Fibroblast of upper back skin (primary cell): ENCODE measurements around the gene ZCCHC14.
"Not testable (repeated sequence)": the region's sequence is repeated elsewhere in the genome, so short reads cannot be mapped to it uniquely, and the experiment has no call there.

Experiments
- DNase-seq: peaks from one replicate; pipeline ENCODE4 v3.0.0-alpha.2; 2013

Gene ZCCHC14

DNA sequence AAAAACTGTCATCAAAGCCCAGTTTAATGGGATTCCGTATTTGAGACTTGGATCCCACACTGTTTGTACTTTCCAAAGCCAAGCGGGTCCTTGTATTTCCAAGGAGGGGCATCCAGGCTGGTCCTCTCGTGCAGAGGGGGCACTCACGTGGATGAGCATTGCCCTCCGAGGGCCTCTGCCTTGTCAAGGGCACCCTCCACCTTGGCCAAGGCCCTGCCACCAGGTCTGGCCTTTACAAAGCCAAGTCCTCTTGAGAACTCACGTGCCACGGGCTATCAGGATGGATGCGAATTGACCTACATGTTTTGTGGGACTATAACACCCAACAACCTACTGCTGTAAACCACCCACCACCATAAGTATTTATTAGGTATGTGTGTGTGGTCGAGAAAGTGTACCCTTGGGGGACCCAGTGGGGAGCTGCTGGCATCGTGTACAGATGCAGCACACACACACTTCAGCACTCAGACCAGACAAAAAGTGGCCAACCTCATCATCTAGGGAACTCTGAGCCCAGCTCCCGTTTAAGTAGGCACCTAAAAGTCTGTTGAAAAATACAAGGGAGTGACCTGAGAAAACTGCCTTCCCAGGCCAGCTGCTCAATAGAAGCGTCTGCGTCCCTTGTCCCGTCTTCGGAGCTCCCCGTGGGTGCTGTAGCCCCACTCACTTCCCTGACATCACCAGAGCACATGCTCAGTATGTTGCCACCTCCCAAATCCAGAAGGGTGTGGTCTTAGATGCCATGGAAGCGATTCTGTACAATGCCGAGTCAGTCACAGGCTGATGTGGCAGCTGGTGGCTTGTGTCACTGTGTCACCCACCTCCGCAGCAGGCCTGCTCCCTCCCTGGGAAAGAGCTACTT, 87.8 kb downstream of the ZCCHC14 start:
- DNase-seq: no peak

DNA sequence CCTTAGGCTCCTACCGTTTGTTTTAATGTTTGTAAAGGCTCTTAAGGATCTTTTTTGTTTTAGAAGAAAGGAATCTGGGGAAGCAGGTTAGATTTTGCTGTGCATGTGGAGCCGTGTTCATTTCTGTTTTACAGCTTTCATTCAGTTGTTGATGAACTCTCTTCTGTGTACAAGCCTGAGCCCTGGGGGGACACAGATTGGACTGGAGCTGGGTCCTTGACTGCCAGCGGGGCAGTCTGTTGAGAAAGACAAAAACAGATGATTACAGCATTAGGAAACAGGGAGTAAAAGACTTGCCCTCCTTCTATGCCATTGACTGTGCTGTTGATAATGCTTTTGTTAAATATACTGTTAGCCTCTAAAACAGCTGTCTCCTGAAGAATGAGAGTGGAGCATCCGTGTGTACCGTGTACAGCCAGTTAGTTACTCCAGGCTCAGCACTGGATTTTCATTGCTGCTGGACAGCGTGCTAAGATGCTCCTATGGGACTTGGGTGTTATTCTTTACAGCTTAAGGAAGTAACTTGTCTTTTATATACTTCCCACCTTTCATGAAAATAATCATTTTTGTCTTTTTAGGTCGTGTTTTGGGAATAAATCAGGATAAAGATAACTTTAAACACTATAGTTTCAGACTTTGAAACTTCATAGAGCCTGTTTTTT, 97.5 kb downstream of the ZCCHC14 start:
- DNase-seq: no peak

- no peak for DNase-seq
Observed at GRCh38 chr16:87393680-87394055, 99.2 kb downstream of the ZCCHC14 start.

- peak; percentile 39 for DNase-seq
Observed at GRCh38 chr16:87392821-87393679, 99.8 kb downstream of the ZCCHC14 start.

- peak; percentile 96 for DNase-seq
Observed at GRCh38 chr16:87391950-87392820, 100.6 kb downstream of the ZCCHC14 start, which contains the start of gene MAP1LC3B. MAP1LC3B (plus strand) TSS chr16:87392336; CDS start chr16:87392428, 92 bp downstream.

DNA sequence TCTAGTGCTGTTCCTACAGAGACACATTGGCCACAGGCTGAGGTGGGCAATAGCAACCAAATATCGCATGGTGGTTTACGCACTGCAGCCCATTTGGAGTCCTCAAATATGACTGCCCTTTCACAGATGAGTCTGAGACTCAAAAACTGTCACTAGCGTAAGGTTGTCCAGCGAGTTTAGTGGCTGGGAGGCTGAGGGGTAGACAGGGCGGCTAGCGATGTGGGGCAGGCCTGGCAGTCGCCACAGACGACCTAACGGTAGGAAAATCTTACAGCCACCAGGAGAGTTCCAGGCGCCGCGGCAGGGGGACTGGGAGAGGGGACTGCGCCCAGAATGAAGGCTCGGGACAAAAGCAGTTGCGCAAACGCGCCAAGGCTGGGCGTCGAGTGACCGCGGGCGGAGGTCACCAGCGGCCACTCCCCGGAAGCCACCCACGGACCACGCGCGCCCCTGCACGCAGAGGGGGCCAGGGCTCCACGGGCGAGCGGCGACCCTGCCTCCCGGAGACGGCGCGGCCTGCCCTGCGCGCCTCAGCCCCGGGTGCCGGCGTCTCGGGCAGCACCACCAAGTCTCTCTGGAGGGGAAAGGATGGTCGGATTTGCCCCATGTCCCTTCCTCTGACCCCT, 101.4 kb downstream of the ZCCHC14 start:
- no peak for DNase-seq

GRCh38 chr16:87390641-87391323, 102.0 kb downstream of the ZCCHC14 start:
- DNase-seq: no peak

DNA sequence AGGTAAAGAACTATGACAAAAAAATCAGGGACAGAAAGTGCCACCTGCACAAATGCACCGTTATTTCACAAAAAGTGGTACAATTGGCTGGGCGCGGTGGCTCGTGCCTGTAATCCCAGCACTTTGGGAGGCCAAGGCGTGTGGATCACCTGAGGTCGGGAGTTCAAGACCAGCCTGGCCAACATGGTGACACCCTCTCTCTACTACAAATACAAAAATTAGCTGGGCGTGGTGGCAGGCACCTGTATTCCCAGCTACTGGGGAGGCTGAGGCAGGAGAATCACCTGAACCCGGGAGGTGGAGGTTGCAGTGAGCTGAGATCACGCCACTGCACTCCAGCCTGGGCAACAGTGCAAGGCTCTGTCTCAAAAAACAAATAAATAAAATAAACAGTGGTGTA, 102.9 kb downstream of the ZCCHC14 start:
- not testable (repeated sequence) for DNase-seq

- DNase-seq: no peak
Observed at GRCh38 chr16:87389245-87389644, 103.6 kb downstream of the ZCCHC14 start.

DNA sequence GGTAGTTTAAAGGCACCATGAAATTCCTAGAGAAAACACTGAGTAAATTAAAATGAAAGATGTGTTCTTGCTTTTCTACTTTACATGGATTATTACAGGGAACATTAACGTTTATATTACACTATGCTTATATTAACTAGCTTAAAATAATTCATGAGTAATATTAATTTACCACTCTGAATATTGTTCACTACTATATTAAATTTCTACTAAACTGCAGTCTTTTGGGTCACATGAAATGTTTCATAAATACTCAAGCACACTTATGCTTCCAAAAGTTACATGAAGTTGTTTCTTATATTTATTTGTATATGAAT, 104.0 kb downstream of the ZCCHC14 start:
- DNase-seq: no peak

DNA sequence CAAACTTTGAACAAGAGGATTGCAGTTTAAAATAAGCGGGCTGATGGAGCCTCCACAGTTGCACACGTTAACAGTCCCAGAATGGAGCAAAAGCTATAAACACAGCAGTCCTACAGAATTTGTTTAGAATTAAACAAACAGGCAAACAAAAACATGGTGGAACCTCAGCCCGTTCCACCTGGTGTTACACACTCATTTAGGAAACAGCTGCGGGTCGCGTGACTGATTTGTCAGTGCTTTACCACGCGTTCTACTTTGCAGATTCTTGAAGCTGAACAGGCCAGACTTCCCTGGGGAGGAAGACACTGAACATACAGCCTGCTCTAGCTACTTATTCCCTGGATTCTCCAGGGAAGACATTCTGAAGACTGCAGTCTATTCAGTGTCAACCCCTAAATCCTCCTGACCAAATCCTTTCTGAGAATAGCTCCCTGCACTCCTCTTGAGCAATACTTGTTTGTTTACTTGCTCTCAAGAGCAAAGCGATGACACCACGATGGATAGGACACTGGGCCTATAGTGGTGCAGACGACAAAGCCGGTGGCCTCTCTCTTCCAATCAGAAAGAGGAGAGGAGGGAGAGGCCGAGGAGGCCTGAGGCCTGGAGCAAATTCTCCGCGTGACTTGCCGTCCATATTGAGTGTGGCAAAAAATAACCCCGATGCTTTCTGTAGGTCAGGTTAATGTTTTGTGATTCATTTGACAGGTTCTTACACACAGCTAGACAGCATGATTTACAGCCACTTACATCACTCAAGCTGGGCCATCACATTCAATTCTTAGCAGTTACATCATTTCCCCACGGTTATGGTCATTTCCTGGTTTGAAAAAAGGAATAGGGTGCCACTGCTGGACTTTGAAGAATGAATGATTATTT, 104.6 kb downstream of the ZCCHC14 start:
- peak; percentile 98 for DNase-seq

GRCh38 chr16:87384875-87385167, 108.0 kb downstream of the ZCCHC14 start:
- not testable (repeated sequence) for DNase-seq

DNA sequence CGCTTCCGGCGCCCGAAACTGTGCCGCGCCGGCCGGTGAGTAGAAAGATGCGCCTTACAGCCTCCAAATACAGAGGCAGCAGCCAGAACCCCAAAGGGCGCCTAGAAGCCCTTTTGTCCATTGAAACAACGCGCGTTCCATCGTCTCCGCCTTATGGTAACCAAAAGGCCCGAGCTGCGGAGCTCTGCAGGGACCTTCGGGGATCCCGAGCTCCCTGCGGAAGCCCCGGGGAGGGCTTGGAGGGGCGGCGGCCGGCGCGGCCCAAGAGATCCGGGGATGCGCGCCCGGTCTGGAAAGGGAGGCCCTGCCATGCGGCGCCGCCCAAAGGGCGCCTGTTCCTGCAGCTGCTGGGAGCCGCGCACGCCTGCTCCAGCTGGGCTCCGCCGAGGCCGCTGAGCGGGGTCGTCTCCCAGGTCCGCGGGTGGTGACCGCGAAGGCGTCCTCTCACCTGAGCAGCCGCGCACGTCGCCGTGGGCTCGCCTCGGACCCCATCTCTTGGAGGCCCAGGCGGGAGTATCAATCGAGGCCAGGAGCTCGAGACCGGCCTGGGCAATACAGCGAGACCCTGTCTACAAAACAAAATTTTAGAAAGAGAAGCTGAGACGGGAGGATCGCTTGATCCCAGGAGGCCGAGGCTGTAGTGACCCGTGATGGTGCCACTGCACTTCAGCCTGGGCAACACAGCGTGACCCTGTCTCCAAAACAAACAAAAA, 108.5 kb downstream of the ZCCHC14 start:
- DNase-seq: no peak

- peak; percentile 94 for DNase-seq
Observed at GRCh38 chr16:87383505-87384161, 109.2 kb downstream of the ZCCHC14 start, which contains the start of gene FBXO31. FBXO31 (minus strand) TSS chr16:87383776; CDS start chr16:87383744, 32 bp downstream.

GRCh38 chr16:87382023-87382785, 110.6 kb downstream of the ZCCHC14 start:
- no peak for DNase-seq

DNA sequence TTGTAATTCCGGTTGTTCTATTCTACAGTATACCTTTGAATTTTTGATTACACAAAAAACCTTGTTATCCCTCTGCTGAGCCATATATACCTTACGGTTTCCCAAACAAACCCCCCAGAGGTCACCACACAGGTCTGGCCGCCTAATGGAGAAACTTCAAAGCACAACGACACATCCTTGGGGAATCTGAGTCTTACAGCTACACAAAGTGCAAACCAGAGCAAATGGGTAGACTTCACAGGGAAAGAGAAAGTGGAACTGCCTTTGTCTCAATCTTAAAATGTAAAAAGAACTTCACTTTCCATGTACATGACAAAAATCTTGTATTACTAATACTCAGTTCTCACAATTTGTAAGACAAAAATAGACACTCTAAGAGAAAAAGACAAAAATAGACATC, 111.9 kb downstream of the ZCCHC14 start:
- DNase-seq: no peak

DNA sequence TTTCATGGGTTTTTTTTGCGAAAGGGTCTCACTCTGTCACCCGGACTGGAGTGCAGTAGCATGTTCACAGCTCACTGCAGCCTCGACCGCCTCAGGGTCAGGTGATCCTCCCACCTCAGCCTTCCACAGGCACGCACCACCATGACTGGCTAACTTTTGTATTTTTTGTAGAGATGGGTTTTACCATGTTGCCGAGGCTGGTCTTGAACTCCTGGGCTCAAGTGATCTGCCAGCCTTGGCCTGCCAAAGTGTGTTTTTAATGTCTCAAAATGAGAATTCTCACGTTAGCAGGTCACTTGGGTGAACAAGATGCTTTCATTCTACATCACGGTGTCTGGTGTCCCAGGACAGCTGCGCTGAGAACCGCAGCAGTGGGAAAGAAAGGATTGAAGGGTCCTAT, 112.4 kb downstream of the ZCCHC14 start:
- DNase-seq: no peak

DNA sequence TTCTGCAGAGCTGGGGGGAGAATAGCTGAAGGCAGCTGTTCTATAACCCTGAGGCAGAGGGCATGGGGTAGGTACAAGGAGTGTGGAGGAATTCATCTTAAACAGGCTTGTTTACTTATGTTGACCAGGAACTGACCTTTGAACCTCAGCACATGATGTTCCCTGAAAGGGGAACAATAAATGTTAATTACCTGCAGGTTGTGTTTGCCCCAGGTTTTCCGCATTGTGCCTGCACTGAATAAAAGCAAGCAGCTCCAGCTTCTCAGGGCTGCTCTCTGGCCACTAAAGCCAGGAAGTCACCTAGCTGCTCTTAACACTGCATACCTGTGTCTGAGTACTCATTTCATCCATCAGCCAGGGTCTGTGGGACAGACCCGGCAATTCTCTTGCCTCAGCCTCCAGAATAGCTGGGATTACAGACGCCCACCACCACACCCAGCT, 113.5 kb downstream of the ZCCHC14 start:
- not testable (repeated sequence) for DNase-seq
